Measurements from ENCODE around the gene PDLIM1.

Gene PDLIM1

DNA sequence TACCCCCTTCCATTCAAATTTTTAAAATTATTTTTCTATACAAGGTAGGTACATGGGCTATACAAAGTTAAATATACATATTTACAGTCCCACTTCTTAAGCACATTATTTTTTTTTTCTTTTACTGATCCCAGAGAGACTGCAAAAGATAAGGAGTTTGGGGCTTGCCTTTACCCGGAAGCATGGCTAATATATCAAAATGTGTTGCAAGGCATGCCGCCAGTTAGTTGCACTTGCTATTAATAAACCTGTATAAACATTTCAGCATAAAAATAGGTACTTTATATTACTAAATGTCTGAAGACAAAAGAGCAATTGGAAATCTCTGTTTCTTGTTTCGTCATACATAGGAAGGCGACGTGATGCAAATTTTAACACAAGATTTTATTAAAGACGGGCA is 21.5 kb upstream of the PDLIM1 start:
- no peaks in the 10 kb centered on the region for H3K79me2 ChIP-seq (ENCODE audit: insufficient read depth, low read length)
- no peak overlapping the region for H3K27ac ChIP-seq (ENCODE audit: low read depth, low read length)
- TF ChIP-seq EZH2phosphoT487 (conservative IDR thresholded peaks at IDR 0.05; ENCODE audit: low read length): no peak
- H3K36me3 ChIP-seq (ENCODE audit: low read length): no peaks in the 10 kb centered on the region
- no peak overlapping the region for H2AFZ ChIP-seq (ENCODE audit: low read depth, low read length, severe bottlenecking)
- H3K9ac ChIP-seq (ENCODE audit: low read length): no peak overlapping the region
- H3K4me3 ChIP-seq (ENCODE audit: insufficient read depth, low read length, poor library complexity, severe bottlenecking): no peak overlapping the region
- H3K9me3 ChIP-seq (ENCODE audit: insufficient read depth, low read length): no peaks in the 10 kb centered on the region
- no peaks in the 10 kb centered on the region for H3K27me3 ChIP-seq (ENCODE audit: low read length)
- no peaks in the 10 kb centered on the region for H4K20me1 ChIP-seq (ENCODE audit: low read depth, low read length)
- H3F3A ChIP-seq (ENCODE audit: insufficient read depth): no peaks in the 10 kb centered on the region
- H3K9me2 ChIP-seq (replicated peaks; ENCODE audit: insufficient read depth, low read length): no peaks in the 10 kb centered on the region
- H3K4me2 ChIP-seq (ENCODE audit: low read depth, low read length, poor library complexity, severe bottlenecking): no peak overlapping the region

DNA sequence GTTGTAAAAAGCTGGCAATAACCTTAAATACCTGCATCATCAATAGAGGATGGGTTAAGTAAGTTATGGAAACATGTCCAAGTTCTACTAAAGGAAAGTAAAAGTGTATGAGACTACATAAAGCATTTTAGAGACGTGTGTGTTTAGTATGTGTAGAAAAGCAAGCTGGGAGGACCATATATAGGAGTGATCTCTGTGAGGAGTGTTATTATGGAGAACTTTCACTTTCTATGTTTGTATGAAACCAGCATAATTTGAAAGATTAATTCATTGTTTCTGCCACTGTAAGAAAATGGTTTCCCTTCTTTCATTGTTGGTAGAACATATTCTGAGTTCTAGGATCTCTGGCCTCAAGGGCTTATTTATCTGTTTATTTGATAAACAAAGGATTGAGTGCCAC is 19.2 kb upstream of the PDLIM1 start:
- Histone ChIP-seq H3K27me3 (ENCODE audit: low read length) (no peaks in the 10 kb centered on the region), H3K9me2 (replicated peaks; ENCODE audit: insufficient read depth, low read length) (no peaks in the 10 kb centered on the region), H3K36me3 (ENCODE audit: low read length) (no peaks in the 10 kb centered on the region), H3K4me2 (ENCODE audit: low read depth, low read length, poor library complexity, severe bottlenecking) (no peak overlapping the region), H3K4me3 (ENCODE audit: insufficient read depth, low read length, poor library complexity, severe bottlenecking) (no peak overlapping the region), H3K9ac (ENCODE audit: low read length) (no peak overlapping the region), H2AFZ (ENCODE audit: low read depth, low read length, severe bottlenecking) (no peak overlapping the region), H3K27ac (ENCODE audit: low read depth, low read length) (no peak overlapping the region), H3K79me2 (ENCODE audit: insufficient read depth, low read length) (no peaks in the 10 kb centered on the region), H3F3A (ENCODE audit: insufficient read depth) (no peaks in the 10 kb centered on the region), H3K9me3 (ENCODE audit: insufficient read depth, low read length) (no peaks in the 10 kb centered on the region), H4K20me1 (ENCODE audit: low read depth, low read length) (no peaks in the 10 kb centered on the region)
- TF ChIP-seq EZH2phosphoT487 (conservative IDR thresholded peaks at IDR 0.05; ENCODE audit: low read length) (no peak), CTCF (IDR thresholded peaks at IDR 0.05; ENCODE audit: insufficient read depth, low read length, poor library complexity, severe bottlenecking) (no peak)

- H3K9me3 ChIP-seq (ENCODE audit: insufficient read depth, low read length): no peaks in the 10 kb centered on the region
- TF ChIP-seq CTCF (IDR thresholded peaks at IDR 0.05; ENCODE audit: insufficient read depth, low read length, poor library complexity, severe bottlenecking) (no peak), EZH2phosphoT487 (conservative IDR thresholded peaks at IDR 0.05; ENCODE audit: low read length) (no peak)
- no peak overlapping the region for H3K27ac ChIP-seq (ENCODE audit: low read depth, low read length)
- H3K4me3 ChIP-seq (ENCODE audit: insufficient read depth, low read length, poor library complexity, severe bottlenecking): no peak overlapping the region
- H2AFZ ChIP-seq (ENCODE audit: low read depth, low read length, severe bottlenecking): no peak overlapping the region
- H3F3A ChIP-seq (ENCODE audit: insufficient read depth): no peaks in the 10 kb centered on the region
- H3K9me2 ChIP-seq (replicated peaks; ENCODE audit: insufficient read depth, low read length): no peaks in the 10 kb centered on the region
- no peaks in the 10 kb centered on the region for H3K36me3 ChIP-seq (ENCODE audit: low read length)
- H3K9ac ChIP-seq (ENCODE audit: low read length): no peak overlapping the region
- no peaks in the 10 kb centered on the region for H3K27me3 ChIP-seq (ENCODE audit: low read length)
- H3K79me2 ChIP-seq (ENCODE audit: insufficient read depth, low read length): no peaks in the 10 kb centered on the region
- H4K20me1 ChIP-seq (ENCODE audit: low read depth, low read length): no peaks in the 10 kb centered on the region
- H3K4me2 ChIP-seq (ENCODE audit: low read depth, low read length, poor library complexity, severe bottlenecking): no peak overlapping the region
Measured at GRCh38 chr10:95308389-95309302, 17.8 kb upstream of the PDLIM1 start.

- Histone ChIP-seq H3K4me2 (ENCODE audit: low read depth, low read length, poor library complexity, severe bottlenecking) (no peak overlapping the region), H3K9me3 (ENCODE audit: insufficient read depth, low read length) (no peaks in the 10 kb centered on the region), H3K79me2 (ENCODE audit: insufficient read depth, low read length) (no peaks in the 10 kb centered on the region), H3K4me3 (ENCODE audit: insufficient read depth, low read length, poor library complexity, severe bottlenecking) (no peak overlapping the region), H3K36me3 (ENCODE audit: low read length) (no peaks in the 10 kb centered on the region), H3K9me2 (replicated peaks; ENCODE audit: insufficient read depth, low read length) (no peaks in the 10 kb centered on the region), H3K27ac (ENCODE audit: low read depth, low read length) (no peak overlapping the region), H4K20me1 (ENCODE audit: low read depth, low read length) (no peaks in the 10 kb centered on the region), H3K9ac (ENCODE audit: low read length) (no peak overlapping the region), H3K27me3 (ENCODE audit: low read length) (no peaks in the 10 kb centered on the region), H3F3A (ENCODE audit: insufficient read depth) (no peaks in the 10 kb centered on the region), H2AFZ (ENCODE audit: low read depth, low read length, severe bottlenecking) (no peak overlapping the region)
- no peak for TF ChIP-seq CTCF (IDR thresholded peaks at IDR 0.05; ENCODE audit: insufficient read depth, low read length, poor library complexity, severe bottlenecking)
- TF ChIP-seq EZH2phosphoT487 (conservative IDR thresholded peaks at IDR 0.05; ENCODE audit: low read length): no peak
Measured at GRCh38 chr10:95306851-95307250, 16.0 kb upstream of the PDLIM1 start.
